H1 (cell line): ENCODE data around the gene SP9.

ENCODE experiments used
- CTCF ChIP-seq, 3 experiments: IDR thresholded peaks; 1 replicate in 2 of 3; 2 replicates in 1 of 3; pipeline versions ENCODE4 v1.5.1 to v1.6.1; 2011; ENCODE audit warnings: low read length in 3 of 3, mild to moderate bottlenecking in 3 of 3, inconsistent platforms in 2 of 3, low read depth in 1 of 3, moderate library complexity in 1 of 3; ENCODE audit not compliant: insufficient read depth in 1 of 3; ENCODE audit errors: control extremely low read depth in 1 of 3
- EZH2 ChIP-seq: fragments of 200-600 bp; sonication (generic); IDR thresholded peaks from 2 replicates; pipeline ENCODE4 v1.7.1; 2012; ENCODE audit warnings: low read depth, mild to moderate bottlenecking, moderate library complexity, low read length, inconsistent platforms; ENCODE audit not compliant: severe bottlenecking
- JUND ChIP-seq: IDR thresholded peaks from 2 replicates; pipeline ENCODE4 v1.6.1; 2011; ENCODE audit warnings: mild to moderate bottlenecking, improper control_type of control experiment, low read length
- POLR2AphosphoS5 ChIP-seq: IDR thresholded peaks from 2 replicates; pipeline ENCODE4 v1.6.1; 2011; ENCODE audit warnings: low read depth, low read length
- RAD21 ChIP-seq, 2 experiments: IDR thresholded peaks in 1 of 2; conservative IDR thresholded peaks in 1 of 2; 2 replicates each; pipeline ENCODE4 v1.6.1; 2011; ENCODE audit warnings: low read depth in 2 of 2, low read length in 2 of 2, improper control_type of control experiment in 1 of 2, inconsistent platforms in 1 of 2, mild to moderate bottlenecking in 1 of 2, moderate library complexity in 1 of 2
- SIN3A ChIP-seq, 2 experiments: IDR thresholded peaks in 1 of 2; conservative IDR thresholded peaks in 1 of 2; 2 replicates each; pipeline ENCODE4 v1.6.1; 2011 to 2012; ENCODE audit warnings: low read length in 2 of 2, improper control_type of control experiment in 1 of 2, low read depth in 1 of 2, mild to moderate bottlenecking in 1 of 2
- SP4 ChIP-seq: IDR thresholded peaks from 2 replicates; pipeline ENCODE4 v1.6.1; 2012; ENCODE audit warnings: low read length, inconsistent platforms
- ZNF274 ChIP-seq: IDR thresholded peaks from 2 replicates; pipeline ENCODE4 v1.7.0; 2012; ENCODE audit warnings: low read length, borderline replicate concordance; ENCODE audit errors: extremely low read depth

- TF ChIP-seq RAD21 (IDR thresholded peaks at IDR 0.05 in 1 of 2, conservative IDR thresholded peaks at IDR 0.05 in 1 of 2; ENCODE audit: low read depth in 2 of 2, low read length in 2 of 2) (peak; percentile 38 to 40; a peak in 3 of 4 replicates), POLR2AphosphoS5 (no peak), SP4 (no peak), ZNF274 (no peak), SIN3A (conservative IDR thresholded peaks at IDR 0.05 in 1 of 2, IDR thresholded peaks at IDR 0.05 in 1 of 2; ENCODE audit: low read depth in 1 of 2, low read length in 2 of 2) (no peak), EZH2 (no peak), CTCF (IDR thresholded peaks at IDR 0.05; ENCODE audit: control extremely low read depth in 1 of 3, insufficient read depth in 1 of 3, low read depth in 1 of 3, low read length in 3 of 3) (peak in 2 of 3 experiments; percentile 24 to 43; a peak in 2 of 4 replicates), JUND (no peak)
Measured at GRCh38 chr2:174350018-174350417, 15.3 kb downstream of the SP9 start.
